BJ (cell line): ENCODE measurements around the gene SETD5. TPM values are rescaled to one million over a fixed set of nuclear protein-coding genes. Genes with fewer than 3 reads are reported as not detected.

Source experiments
- CTCF ChIA-PET: fragments of 350-600 bp; formaldehyde crosslinking; extraction: SDS; loops from one replicate; lab custom pipeline; 2021; ENCODE audit warnings: antibody characterized with exemption, inconsistent platforms; lab: Yijun Ruan, JAX
- POLR2A ChIA-PET: fragments of 300-600 bp; sonication (Branson Sonifier 250); formaldehyde crosslinking; extraction: SDS; loops from one replicate; lab custom pipeline; 2021; ENCODE audit warnings: antibody characterized with exemption; lab: Charles Lee
- DNase-seq: peaks from one replicate; pipeline ENCODE4 v3.0.0-alpha.2; 2011; ENCODE audit warnings: low read depth
- H3K27me3 ChIP-seq: 2 replicates; pipeline ENCODE4 v1.6.0; 2011; ENCODE audit warnings: low read length; ENCODE audit not compliant: control insufficient read depth, insufficient read depth
- H3K36me3 ChIP-seq: 2 replicates; pipeline ENCODE4 v1.5.1; 2011; ENCODE audit warnings: low read length; ENCODE audit not compliant: control insufficient read depth, insufficient read depth
- H3K4me3 ChIP-seq: 2 replicates; pipeline ENCODE4 v1.5.1; 2011; ENCODE audit warnings: low read depth, mild to moderate bottlenecking, control low read depth, low read length
- polyA plus RNA-seq: library from polyadenylated mRNA; depleted of rRNA; stranded (reverse); fragments of >200 nt; gene quantifications from 2 replicates; pipeline ENCODE4 v1.2.3, GENCODE V29; 2011
- TF ChIP-seq, protein P1 (sequence below): IDR thresholded peaks from 2 replicates; pipeline ENCODE4 v1.5.1; 2011; ENCODE audit warnings: low read depth, mild to moderate bottlenecking, control low read depth, inconsistent platforms, low read length, moderate library complexity; ENCODE audit not compliant: insufficient read depth

Gene SETD5
- polyA plus RNA-seq, 1 experiment = 55.1 TPM

DNA sequence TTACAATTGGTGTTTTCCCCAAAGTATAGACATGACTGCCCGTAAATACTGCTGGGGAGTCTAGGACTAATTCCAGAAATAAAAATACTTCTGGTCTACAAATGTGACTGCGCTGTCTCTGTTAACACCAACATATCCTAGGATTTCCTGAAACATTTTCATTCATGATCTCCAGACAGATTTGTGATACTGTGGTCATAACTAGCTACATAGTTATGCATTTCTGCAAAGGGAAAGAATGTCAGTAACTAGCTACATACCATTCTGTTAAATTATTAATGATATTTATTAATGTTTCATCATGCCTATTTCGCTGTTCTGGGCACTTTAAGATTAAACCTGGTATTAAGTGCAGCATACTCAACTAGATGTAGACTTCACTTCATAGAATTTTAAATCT, 33.3 kb downstream of the SETD5 start:
- H3K27me3 ChIP-seq = no peaks in the 10 kb centered on the region
- TF ChIP-seq, protein P1, sequence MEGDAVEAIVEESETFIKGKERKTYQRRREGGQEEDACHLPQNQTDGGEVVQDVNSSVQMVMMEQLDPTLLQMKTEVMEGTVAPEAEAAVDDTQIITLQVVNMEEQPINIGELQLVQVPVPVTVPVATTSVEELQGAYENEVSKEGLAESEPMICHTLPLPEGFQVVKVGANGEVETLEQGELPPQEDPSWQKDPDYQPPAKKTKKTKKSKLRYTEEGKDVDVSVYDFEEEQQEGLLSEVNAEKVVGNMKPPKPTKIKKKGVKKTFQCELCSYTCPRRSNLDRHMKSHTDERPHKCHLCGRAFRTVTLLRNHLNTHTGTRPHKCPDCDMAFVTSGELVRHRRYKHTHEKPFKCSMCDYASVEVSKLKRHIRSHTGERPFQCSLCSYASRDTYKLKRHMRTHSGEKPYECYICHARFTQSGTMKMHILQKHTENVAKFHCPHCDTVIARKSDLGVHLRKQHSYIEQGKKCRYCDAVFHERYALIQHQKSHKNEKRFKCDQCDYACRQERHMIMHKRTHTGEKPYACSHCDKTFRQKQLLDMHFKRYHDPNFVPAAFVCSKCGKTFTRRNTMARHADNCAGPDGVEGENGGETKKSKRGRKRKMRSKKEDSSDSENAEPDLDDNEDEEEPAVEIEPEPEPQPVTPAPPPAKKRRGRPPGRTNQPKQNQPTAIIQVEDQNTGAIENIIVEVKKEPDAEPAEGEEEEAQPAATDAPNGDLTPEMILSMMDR = no peak

DNA sequence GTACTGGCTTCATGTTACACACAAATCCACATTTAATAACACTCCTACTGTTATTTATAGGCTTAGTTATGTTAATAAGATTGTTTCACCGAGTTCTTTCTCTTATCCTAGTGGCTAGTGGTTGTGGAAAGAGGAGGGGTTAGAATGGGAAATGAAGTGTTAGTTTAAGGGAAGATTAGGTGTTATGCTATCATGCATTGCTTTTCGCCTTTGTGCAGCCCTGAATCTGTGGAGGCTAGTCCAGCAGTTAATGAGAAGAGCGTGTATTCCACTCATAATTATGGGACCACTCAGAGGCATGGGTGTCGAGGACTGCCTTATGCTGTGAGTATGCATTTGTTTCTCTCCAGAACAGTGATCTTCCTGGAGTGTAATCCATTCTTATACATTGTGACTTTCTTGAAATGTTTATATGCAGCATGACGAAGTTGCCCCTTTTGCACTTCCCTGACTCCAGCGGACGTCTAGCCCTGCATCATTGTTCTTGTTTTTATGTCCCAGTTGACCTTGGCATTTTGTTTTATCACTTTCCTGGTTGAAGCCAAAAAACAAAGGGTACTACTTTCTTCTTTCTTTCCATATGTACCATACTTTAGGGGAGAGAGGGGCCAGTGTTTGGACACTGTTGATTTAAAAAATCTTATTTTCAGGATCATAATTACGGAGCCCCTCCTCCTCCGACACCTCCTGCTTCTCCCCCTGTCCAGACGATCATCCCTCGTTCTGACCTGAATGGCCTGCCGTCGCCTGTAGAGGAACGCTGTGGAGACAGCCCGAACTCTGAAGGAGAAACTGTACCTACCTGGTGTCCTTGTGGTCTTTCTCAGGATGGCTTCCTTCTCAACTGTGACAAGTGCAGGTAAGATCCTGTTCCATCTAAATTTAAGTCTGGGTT, 36.5 kb downstream of the SETD5 start:
- Histone ChIP-seq H3K36me3 (peaks cover 30% of the 10 kb centered on the region), H3K27me3 (no peaks in the 10 kb centered on the region), H3K4me3 (no peak overlapping the region)
- CTCF ChIA-PET = no interaction called here
- TF ChIP-seq, protein P1 = no peak
- POLR2A ChIA-PET = no interaction called here
- no peak for DNase-seq

More for the DNA sequence above, 33.3 kb downstream of the SETD5 start:
- Histone ChIP-seq H3K4me3 (no peak overlapping the region), H3K36me3 (peaks cover 30% of the 10 kb centered on the region)
- CTCF ChIA-PET = interaction anchor here (1.5 kb wide), 1 partner anchor 77 kb away, joined by 3 read pairs; no protein-coding TSS in a partner anchor
- DNase-seq = no peak
- POLR2A ChIA-PET = no interaction called here

DNA sequence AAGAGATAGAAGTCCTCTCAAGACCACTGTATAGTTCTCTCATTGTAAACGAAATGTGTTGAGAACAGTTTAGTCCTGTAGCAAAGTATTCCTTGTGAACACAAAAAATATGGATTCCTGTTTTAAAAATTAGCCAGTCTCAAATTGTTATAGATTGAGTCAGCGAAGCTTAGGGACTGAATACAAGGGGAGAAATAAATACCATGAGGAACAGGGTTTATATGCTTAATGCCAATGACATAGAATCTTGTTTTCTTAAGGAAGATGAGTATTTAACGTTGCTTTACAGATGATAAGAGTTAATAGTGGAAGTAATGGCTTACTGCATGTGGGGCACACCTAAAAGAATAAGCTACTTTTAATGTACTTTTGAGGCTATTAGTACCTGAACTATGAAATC, 37.9 kb downstream of the SETD5 start:
- TF ChIP-seq, protein P1 = no peak
- peaks cover 25% of the 10 kb centered on the region for H3K36me3 ChIP-seq

DNA sequence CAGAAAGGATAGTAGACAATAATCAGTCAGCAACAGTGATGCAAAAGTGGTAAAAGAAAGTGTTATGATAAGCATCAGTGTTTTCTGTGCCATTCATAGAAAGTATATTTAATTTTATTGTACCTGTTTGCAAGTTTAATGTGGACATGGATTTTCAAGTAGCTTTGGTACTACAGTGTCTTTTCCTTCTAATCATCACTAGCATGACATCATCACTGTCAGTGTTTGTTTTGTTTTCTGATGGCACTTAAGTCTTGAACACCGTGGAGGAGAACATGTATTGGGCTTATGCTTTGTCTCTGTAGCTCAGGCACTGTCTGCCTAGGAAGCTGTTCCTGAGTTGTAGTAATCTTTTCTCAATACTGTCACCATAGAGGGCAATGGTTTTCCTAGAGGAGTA, 41.9 kb downstream of the SETD5 start:
- DNase-seq = no peak
- H3K27me3 ChIP-seq = no peaks in the 10 kb centered on the region
- ChIA-PET POLR2A (no interaction called here), CTCF (interaction anchor here (1.1 to 2.5 kb wide), 3 partner anchors 9 to 86 kb away, joined by 4 to 7 read pairs (median 7); no protein-coding TSS in a partner anchor)
- H3K4me3 ChIP-seq = no peak overlapping the region
- TF ChIP-seq, protein P1 = no peak
- H3K36me3 ChIP-seq = peaks cover 25% of the 10 kb centered on the region

More for the DNA sequence above, 37.9 kb downstream of the SETD5 start:
- CTCF ChIA-PET = interaction anchor here (1.1 kb wide), 1 partner anchor 9 kb away, joined by 3 read pairs; no protein-coding TSS in a partner anchor
- no peaks in the 10 kb centered on the region for H3K27me3 ChIP-seq
- POLR2A ChIA-PET = no interaction called here
- DNase-seq = no peak
- H3K4me3 ChIP-seq = no peak overlapping the region

DNA sequence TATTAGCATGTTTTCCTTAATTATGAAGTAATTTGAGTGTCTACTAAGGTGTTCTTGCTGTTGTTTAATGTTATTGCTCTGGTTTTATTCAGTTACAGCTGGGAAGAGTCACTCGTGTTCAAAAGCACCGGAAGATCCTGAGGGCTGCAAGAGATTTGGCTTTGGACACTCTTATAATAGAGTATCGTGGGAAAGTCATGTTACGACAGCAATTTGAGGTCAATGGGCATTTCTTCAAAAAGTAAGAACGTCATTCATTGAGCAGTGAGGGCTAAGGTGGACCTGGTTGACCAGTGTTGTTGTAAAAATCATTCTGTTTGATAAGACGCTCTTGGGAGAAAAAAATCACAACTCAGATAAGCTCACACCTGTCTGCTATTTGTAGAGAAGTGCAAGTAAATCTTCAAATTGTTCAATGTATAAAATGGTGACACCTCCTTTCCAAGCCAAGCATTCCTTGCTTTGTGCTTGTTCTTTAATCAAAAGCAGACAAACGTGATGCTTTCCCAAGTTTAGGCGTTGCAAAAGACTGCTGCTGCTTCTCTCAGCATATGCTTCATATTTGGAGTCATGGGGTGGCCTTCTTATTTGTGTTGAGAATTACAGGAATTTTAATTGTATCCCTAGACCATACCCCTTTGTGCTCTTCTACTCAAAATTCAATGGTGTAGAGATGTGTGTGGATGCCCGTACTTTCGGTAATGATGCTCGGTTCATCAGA, 44.2 kb downstream of the SETD5 start:
- no peaks in the 10 kb centered on the region for H3K27me3 ChIP-seq
- no peak for DNase-seq
- TF ChIP-seq, protein P1 = no peak
- ChIA-PET POLR2A (no interaction called here), CTCF (interaction anchor here (1.3 kb wide), 1 partner anchor 14 kb away, joined by 3 read pairs; no protein-coding TSS in a partner anchor)
- no peak overlapping the region for H3K4me3 ChIP-seq
- H3K36me3 ChIP-seq = peaks cover 22% of the 10 kb centered on the region
